LoVo (cell line): ENCODE data around the gene SNCAIP.
"Not testable (repeated sequence)": the region's sequence is repeated elsewhere in the genome, so short reads cannot be mapped to it uniquely, and the experiment has no call there.

Experiments used
- DNase-seq: peaks from one replicate; pipeline ENCODE4 v3.0.0-alpha.2; 2016; ENCODE audit warnings: low spot score

Gene SNCAIP

GRCh38 chr5:122362361-122362760 lies 50.3 kb downstream of the SNCAIP start:
- DNase-seq = no peak

GRCh38 chr5:122363623-122364022 lies 51.6 kb downstream of the SNCAIP start:
- no peak for DNase-seq

DNA sequence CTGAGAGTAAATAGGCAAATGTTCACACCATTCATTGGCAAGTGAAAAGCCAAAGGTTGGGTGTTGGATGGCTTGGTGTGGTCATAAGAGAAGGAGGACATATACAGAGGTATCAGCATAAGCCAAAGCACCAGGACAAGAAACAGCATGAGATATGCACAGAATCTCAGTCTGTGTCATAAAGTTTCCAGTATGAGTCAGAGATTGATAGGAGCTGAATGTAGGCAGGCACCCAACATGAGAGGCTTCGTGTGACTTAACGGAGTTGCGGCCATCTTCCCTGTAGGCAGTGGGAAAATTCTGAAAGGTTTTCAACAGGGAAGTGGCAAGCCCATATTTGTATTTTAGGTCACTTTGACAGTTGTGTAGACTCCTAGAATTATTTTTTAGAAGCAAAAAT lies 54.5 kb downstream of the SNCAIP start:
- no peak for DNase-seq

GRCh38 chr5:122367456-122367855 lies 55.4 kb downstream of the SNCAIP start:
- no peak for DNase-seq

DNA sequence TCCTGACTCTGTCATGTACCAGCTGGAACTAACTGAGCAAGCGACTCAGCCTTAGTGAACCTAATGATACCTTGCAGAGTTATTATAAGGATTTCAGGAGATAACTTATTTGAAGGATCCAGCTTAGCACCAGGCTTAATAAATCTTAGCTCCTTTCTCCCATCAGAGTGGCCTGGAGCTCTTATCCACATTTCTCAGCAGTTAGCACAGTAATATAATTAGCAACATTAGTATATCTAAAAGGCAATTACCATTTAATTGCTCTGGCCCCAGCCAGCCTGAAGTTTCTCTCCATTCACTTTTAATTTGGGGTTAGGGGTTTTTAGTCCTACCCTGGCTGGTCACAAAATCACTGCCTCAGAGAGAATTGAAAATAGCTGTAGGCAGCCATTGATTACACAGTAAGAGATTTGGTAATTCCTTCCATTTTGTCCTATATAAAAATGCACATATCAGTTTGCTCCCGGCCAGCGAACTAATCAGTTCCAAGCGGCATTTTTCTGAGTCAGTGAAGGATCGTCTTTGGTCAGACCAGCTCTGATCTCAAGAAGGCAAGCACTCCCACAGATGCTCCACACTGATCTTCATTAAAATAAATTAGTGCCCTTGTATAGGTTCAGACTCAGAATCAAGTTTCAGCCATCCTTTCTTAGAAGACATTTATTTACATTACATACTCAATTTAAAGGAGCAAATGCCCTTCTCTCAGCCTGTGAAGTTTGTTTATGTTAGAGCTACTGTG lies 56.6 kb downstream of the SNCAIP start:
- no peak for DNase-seq

- DNase-seq = no peak
Measured at GRCh38 chr5:122369253-122369815, 57.3 kb downstream of the SNCAIP start.

DNA sequence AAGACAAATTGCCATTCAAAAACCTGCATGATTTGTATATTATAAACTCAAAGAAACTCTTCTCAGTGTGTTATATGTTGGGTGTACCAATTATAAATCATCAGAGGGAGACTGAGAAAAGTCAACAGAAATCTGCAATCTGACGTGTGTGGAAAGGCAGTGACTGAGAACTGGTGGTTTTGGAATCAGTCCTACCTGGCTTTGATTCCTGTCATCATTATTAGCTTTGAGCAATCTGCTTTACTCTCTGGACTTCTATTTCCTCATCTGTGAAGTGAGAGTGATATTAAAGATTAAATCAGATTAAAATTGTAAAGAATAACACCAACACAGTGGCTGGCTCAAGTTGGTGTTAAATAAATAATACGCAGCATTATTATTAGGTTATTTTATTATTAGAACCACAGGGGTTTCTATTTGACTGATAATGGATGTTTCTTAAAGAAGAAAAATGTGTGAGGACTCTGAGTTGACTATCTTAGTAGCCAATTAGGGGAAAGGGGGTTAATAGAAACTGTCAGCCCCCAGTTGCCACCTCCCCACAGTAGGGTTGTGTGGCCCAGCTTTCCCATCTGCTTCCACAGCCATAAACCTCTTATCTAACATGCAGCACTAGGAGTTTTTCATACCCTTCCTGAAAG lies 59.6 kb downstream of the SNCAIP start:
- no peak for DNase-seq

DNA sequence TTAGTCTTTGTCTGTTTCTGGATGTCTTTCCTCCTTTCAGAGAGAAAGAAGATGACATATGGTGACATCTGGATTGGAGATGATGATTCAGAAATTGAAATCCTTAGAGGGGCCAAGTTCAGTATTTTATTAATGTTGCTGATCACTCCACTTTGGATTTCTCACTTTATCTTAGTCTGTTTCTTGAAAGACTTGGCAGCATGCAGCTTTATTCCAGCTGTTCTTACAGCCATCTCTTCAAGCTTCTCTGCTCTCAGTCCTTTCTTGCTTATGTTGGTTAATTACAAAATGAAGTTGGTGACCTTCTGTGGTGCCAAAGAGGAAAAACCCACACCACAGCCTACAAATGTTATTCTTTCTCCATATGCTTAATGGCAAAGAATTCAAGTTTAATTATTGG lies 62.1 kb downstream of the SNCAIP start:
- no peak for DNase-seq

- no peak for DNase-seq
Measured at GRCh38 chr5:122375801-122376200, 63.8 kb downstream of the SNCAIP start.

DNA sequence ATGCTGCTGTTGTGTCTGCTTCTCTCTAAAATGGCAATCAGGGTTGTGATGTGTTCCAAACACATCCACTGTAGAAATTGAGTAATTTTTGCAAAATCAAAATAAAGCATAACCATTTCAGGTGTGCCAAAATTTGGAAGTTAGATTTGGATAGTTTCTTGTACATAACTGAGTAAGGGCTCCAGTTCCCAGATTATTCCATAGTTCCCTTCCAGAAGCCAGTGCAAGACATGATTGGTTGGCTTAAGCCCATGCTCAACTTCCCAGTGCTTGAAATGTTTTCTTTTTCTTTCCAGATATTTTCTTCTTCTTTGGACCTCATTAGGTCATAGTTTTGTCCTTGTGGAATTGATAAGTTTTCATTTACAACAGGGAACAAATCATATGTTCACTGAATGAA lies 64.2 kb downstream of the SNCAIP start:
- DNase-seq = no peak

- DNase-seq = no peak
Measured at GRCh38 chr5:122377026-122377425, 65.0 kb downstream of the SNCAIP start.

- DNase-seq = not testable (repeated sequence)
Measured at GRCh38 chr5:122382938-122383337, 70.9 kb downstream of the SNCAIP start.

- no peak for DNase-seq
Measured at GRCh38 chr5:122384739-122385235, 72.8 kb downstream of the SNCAIP start.

DNA sequence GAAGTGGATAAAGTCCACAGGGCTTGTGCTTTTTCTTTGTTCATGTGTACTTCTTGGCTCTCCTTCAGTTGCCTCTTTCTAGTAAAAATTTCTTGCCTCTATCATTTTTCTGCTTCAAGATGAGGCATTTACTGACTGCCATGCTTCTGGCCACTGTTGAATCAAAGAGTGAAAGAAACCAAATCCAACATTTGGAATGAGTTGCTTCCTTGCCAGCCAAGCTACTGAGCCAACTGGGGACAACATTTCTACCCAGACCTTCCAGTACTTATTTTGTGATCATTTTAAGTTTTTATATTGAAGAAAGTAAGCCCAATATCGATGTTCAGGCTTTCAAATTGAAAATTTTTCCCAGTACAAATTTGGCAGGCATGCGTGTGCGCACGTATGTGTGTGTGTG lies 73.2 kb downstream of the SNCAIP start:
- no peak for DNase-seq

- DNase-seq = no peak
Measured at GRCh38 chr5:122385808-122386207, 73.8 kb downstream of the SNCAIP start.

- DNase-seq = no peak
Measured at GRCh38 chr5:122390154-122390553, 78.1 kb downstream of the SNCAIP start.

DNA sequence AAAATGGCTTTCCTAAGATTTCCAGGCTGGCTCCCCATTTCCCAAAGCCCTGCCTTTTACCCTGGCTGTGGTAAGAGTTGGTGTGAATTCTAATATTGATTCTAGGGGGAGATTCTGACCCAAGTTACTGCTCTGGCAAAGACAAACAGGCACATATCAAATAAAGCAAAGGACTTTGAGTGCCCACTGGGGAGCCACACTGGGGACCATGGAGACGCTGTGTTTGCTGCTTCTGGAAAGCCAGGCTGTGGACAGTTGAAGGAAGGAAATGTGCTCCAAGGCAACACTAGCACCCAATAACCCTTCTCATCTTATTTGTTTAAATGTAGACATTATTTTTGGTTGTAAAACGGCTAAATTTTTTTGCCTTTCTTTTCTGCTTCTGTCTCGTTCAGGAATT lies 78.7 kb downstream of the SNCAIP start:
- no peak for DNase-seq

- no peak for DNase-seq
Measured at GRCh38 chr5:122391621-122392020, 79.6 kb downstream of the SNCAIP start.

- no peak for DNase-seq
Measured at GRCh38 chr5:122392224-122392623, 80.2 kb downstream of the SNCAIP start.

- no peak for DNase-seq
Measured at GRCh38 chr5:122392824-122393223, 80.8 kb downstream of the SNCAIP start.

- DNase-seq = no peak
Measured at GRCh38 chr5:122394284-122394930, 82.4 kb downstream of the SNCAIP start.

GRCh38 chr5:122398016-122398415 lies 86.0 kb downstream of the SNCAIP start:
- DNase-seq = no peak

- no peak for DNase-seq
Measured at GRCh38 chr5:122400341-122400740, 88.3 kb downstream of the SNCAIP start.
